Panc1 (cell line): ENCODE data around the gene TBCK. TPM values are rescaled to one million over a fixed set of nuclear protein-coding genes. Genes with fewer than 3 reads are reported as not detected.

Experiments used
- ATAC-seq: fragments of 200-7000 bp; cut with Tn5 transposase; 2 replicates; pipeline ENCODE4 v1.9.1; 2020; ENCODE audit warnings: mild to moderate bottlenecking, moderate library complexity
- BruUV-seq: library from RNA; stranded (reverse); fragments of 400-500 nt; replicated peaks from 2 replicates; lab custom pipeline; 2021; lab: Mats Ljungman, UMichigan
- CTCF ChIA-PET: fragments of 300-600 bp; sonication (Branson Sonifier 250); formaldehyde crosslinking; loops from one replicate; lab custom pipeline; 2022; ENCODE audit warnings: antibody characterized with exemption; lab: Charles Lee
- POLR2A ChIA-PET: fragments of 300-600 bp; sonication (Branson Sonifier 250); formaldehyde crosslinking; loops from one replicate; lab custom pipeline; 2022; ENCODE audit warnings: antibody characterized with exemption; lab: Charles Lee
- DNase-seq: peaks from one replicate; pipeline ENCODE4 v3.0.0-alpha.2; 2010; ENCODE audit warnings: low read depth, low spot score
- H3K27ac ChIP-seq: 2 replicates; pipeline ENCODE4 v1.5.1; 2011; ENCODE audit warnings: mild to moderate bottlenecking, low read length, inconsistent platforms
- H3K27me3 ChIP-seq: fragments of 200-500 bp; sonication (Bioruptor generic); 2 replicates; pipeline ENCODE4 v1.6.0; 2014; ENCODE audit warnings: low read length, inconsistent platforms; ENCODE audit not compliant: control insufficient read depth, insufficient read depth
- H3K36me3 ChIP-seq: fragments of 200-500 bp; sonication (Bioruptor generic); 2 replicates; pipeline ENCODE4 v1.5.1; 2014; ENCODE audit warnings: inconsistent platforms, mild to moderate bottlenecking, low read length, moderate library complexity; ENCODE audit not compliant: control insufficient read depth, insufficient read depth
- H3K4me1 ChIP-seq: 2 replicates; pipeline ENCODE4 v1.5.1; 2011; ENCODE audit warnings: inconsistent platforms, mild to moderate bottlenecking, low read length, moderate library complexity; ENCODE audit not compliant: control insufficient read depth, insufficient read depth
- H3K4me3 ChIP-seq, 2 experiments: 2 replicates each; pipeline ENCODE4 v1.5.1; 2011 to 2012; ENCODE audit warnings: low read depth in 2 of 2, low read length in 2 of 2, mild to moderate bottlenecking in 2 of 2, inconsistent platforms in 1 of 2, moderate library complexity in 1 of 2
- H3K9me3 ChIP-seq: fragments of 200-500 bp; sonication (Bioruptor generic); 2 replicates; pipeline ENCODE4 v1.5.1; 2014; ENCODE audit warnings: low read depth, mild to moderate bottlenecking, inconsistent platforms, low read length, moderate library complexity; ENCODE audit not compliant: control insufficient read depth, insufficient read depth
- POLR2AphosphoS5 ChIP-seq: IDR thresholded peaks from 2 replicates; pipeline ENCODE4 v1.6.1; 2012; ENCODE audit warnings: mild to moderate bottlenecking, low read depth, low read length, moderate library complexity
- REST ChIP-seq, 2 experiments: IDR thresholded peaks; 2 replicates each; pipeline ENCODE4 v1.6.1; 2011 to 2012; ENCODE audit warnings: low read depth in 2 of 2, control low read depth in 1 of 2, low read length in 1 of 2, mild to moderate bottlenecking in 1 of 2, moderate library complexity in 1 of 2; ENCODE audit not compliant: insufficient read depth in 1 of 2
- SIN3A ChIP-seq: IDR thresholded peaks from 2 replicates; pipeline ENCODE4 v1.6.1; 2012; ENCODE audit warnings: low read depth, mild to moderate bottlenecking, low read length, moderate library complexity, borderline replicate concordance; ENCODE audit not compliant: insufficient read depth
- TCF7L2 ChIP-seq: IDR thresholded peaks from 2 replicates; pipeline ENCODE4 v1.6.1; 2011; ENCODE audit warnings: mild to moderate bottlenecking, low read depth, low read length, inconsistent platforms
- in situ Hi-C: cut with HindIII; loops from 2 replicates; pipeline ENCODE4 v1.10.0; 2016; ENCODE audit warnings: low sequenced_read_pairs, low pct_unique_long_range_greater_than_20kb
- intact Hi-C: fragments of 100-400 bp; cut with micrococcal nuclease; formaldehyde crosslinking; loops from one replicate; pipeline ENCODE4 v1.10.0; 2022; ENCODE audit not compliant: unreplicated experiment
- total RNA-seq: library from RNA; stranded (reverse); gene quantifications from one replicate; pipeline ENCODE4 v1.2.1, GENCODE V29; 2021; ENCODE audit not compliant: unreplicated experiment
- TF ChIP-seq, protein P1 (sequence below): fragments of 450-650 bp; IDR thresholded peaks from 2 replicates; pipeline ENCODE4 v1.5.1; 2017; ENCODE audit warnings: mild to moderate bottlenecking

The TBCK gene
- total RNA-seq, 1 experiment from 2014 or later, result 15.1 TPM

GRCh38 chr4:106344647-106344970, 28.6 kb upstream of the TBCK start:
- no TSS peak for BruUV-seq

DNA sequence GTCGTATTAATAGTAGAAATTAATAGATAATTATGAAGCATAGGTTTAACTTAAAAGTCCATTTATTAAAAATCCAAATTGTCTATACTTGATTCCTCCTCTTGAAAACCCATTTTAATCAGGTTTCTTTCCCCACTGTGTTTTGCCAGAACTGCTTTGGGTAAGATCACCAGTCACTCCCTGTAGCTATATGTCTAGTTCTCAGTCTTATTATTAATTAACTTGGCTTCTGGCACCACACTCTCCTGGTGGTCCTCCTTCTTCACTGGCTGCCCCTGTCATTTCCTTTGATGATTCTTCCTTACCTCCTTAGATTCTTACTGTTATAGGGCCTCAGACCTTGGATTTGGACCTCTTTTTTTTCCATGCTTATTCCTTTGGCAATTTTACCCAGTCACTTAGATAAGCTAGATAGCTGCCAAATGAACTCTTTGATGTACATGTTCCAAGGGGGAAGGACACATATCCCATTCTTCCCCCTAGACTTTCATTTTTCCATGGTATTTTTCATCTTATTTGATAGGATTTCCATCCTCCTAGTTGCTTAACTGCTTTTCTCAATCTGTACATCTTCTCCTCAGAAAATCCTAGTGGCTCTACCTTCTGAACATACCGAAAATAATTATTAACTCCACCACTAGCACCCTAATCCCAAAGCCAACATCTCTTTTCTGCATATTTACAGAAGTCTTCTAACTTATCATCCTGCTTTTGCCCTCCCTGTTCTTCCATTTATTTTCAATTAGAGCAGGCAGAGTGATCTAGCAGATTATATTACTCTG, 28.0 kb upstream of the TBCK start:
- H3K36me3 ChIP-seq, result no peaks in the 10 kb centered on the region; the same call in 1 of the 2 replicates
- in situ Hi-C loops (no loop called here), intact Hi-C loops (no loop called here)
- H3K4me3 ChIP-seq, result no peak overlapping the region
- H3K9me3 ChIP-seq, result no peaks in the 10 kb centered on the region
- TF ChIP-seq, protein P1, sequence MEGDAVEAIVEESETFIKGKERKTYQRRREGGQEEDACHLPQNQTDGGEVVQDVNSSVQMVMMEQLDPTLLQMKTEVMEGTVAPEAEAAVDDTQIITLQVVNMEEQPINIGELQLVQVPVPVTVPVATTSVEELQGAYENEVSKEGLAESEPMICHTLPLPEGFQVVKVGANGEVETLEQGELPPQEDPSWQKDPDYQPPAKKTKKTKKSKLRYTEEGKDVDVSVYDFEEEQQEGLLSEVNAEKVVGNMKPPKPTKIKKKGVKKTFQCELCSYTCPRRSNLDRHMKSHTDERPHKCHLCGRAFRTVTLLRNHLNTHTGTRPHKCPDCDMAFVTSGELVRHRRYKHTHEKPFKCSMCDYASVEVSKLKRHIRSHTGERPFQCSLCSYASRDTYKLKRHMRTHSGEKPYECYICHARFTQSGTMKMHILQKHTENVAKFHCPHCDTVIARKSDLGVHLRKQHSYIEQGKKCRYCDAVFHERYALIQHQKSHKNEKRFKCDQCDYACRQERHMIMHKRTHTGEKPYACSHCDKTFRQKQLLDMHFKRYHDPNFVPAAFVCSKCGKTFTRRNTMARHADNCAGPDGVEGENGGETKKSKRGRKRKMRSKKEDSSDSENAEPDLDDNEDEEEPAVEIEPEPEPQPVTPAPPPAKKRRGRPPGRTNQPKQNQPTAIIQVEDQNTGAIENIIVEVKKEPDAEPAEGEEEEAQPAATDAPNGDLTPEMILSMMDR, result no peak
- TF ChIP-seq POLR2AphosphoS5, result no peak
- TF ChIP-seq TCF7L2, result no peak
- TF ChIP-seq SIN3A, result no peak
- TF ChIP-seq REST (IDR thresholded peaks at IDR 0.05; ENCODE audit: insufficient read depth in 1 of 2, low read depth in 2 of 2, low read length in 1 of 2), result no peak
- no TSS peak for BruUV-seq
- CTCF ChIA-PET, result no interaction called here
- ATAC-seq, result no peak
- POLR2A ChIA-PET, result no interaction called here
- H3K27ac ChIP-seq, result no peak overlapping the region
- no peak for DNase-seq
- H3K27me3 ChIP-seq, result no peaks in the 10 kb centered on the region
- no peaks in the 10 kb centered on the region for H3K4me1 ChIP-seq

More at GRCh38 chr4:106344647-106344970, 28.6 kb upstream of the TBCK start:
- intact Hi-C loops (no loop called here), in situ Hi-C loops (no loop called here)
- ChIA-PET POLR2A (no interaction called here), CTCF (no interaction called here)
- no peak for TF ChIP-seq SIN3A
- TF ChIP-seq TCF7L2, result no peak
- TF ChIP-seq, protein P1, result no peak
- no peak for TF ChIP-seq POLR2AphosphoS5
- TF ChIP-seq REST (IDR thresholded peaks at IDR 0.05; ENCODE audit: insufficient read depth in 1 of 2, low read depth in 2 of 2, low read length in 1 of 2), result no peak
- H3K4me1 ChIP-seq, result no peaks in the 10 kb centered on the region
- no peak overlapping the region for H3K27ac ChIP-seq
- ATAC-seq (no peak), DNase-seq (no peak)
- H3K36me3 ChIP-seq, result no peaks in the 10 kb centered on the region; the same call in 1 of the 2 replicates
- no peaks in the 10 kb centered on the region for H3K27me3 ChIP-seq
- H3K9me3 ChIP-seq, result no peaks in the 10 kb centered on the region
- H3K4me3 ChIP-seq, result no peak overlapping the region
